ENCODE results near the gene SYT13.

SYT13 gene

GRCh38 chr11:45218705-45219104 is 67.4 kb downstream of the SYT13 start:
- Histone ChIP-seq H3K27ac (ENCODE audit: low read length) (no peak overlapping the region), H4K20me1 (ENCODE audit: insufficient read depth, low read length) (no peaks in the 10 kb centered on the region), H3K4me3 (ENCODE audit: low read length) (no peak overlapping the region), H3K27me3 (ENCODE audit: low read depth, low read length) (no peaks in the 10 kb centered on the region), H2AFZ (ENCODE audit: low read depth, low read length) (no peak overlapping the region), H3K9me3 (ENCODE audit: insufficient read depth, low read length) (no peaks in the 10 kb centered on the region), H3K79me2 (ENCODE audit: low read length) (no peaks in the 10 kb centered on the region), H3K4me1 (ENCODE audit: low read length) (peaks cover 9% of the 10 kb centered on the region), H3K4me2 (ENCODE audit: low read length) (no peak overlapping the region), H3K36me3 (replicated peaks; ENCODE audit: low read depth, low read length) (no peaks in the 10 kb centered on the region), H3K9ac (ENCODE audit: low read length) (no peak overlapping the region)
- TF ChIP-seq EZH2phosphoT487 (IDR thresholded peaks at IDR 0.05; ENCODE audit: low read depth): no peak
- TF ChIP-seq, protein P1, sequence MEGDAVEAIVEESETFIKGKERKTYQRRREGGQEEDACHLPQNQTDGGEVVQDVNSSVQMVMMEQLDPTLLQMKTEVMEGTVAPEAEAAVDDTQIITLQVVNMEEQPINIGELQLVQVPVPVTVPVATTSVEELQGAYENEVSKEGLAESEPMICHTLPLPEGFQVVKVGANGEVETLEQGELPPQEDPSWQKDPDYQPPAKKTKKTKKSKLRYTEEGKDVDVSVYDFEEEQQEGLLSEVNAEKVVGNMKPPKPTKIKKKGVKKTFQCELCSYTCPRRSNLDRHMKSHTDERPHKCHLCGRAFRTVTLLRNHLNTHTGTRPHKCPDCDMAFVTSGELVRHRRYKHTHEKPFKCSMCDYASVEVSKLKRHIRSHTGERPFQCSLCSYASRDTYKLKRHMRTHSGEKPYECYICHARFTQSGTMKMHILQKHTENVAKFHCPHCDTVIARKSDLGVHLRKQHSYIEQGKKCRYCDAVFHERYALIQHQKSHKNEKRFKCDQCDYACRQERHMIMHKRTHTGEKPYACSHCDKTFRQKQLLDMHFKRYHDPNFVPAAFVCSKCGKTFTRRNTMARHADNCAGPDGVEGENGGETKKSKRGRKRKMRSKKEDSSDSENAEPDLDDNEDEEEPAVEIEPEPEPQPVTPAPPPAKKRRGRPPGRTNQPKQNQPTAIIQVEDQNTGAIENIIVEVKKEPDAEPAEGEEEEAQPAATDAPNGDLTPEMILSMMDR (IDR thresholded peaks at IDR 0.05; ENCODE audit: low read depth, low read length): no peak

GRCh38 chr11:45217991-45218390 is 68.2 kb downstream of the SYT13 start:
- H3K36me3 ChIP-seq (replicated peaks; ENCODE audit: low read depth, low read length): no peaks in the 10 kb centered on the region
- no peak overlapping the region for H3K27ac ChIP-seq (ENCODE audit: low read length)
- H3K4me3 ChIP-seq (ENCODE audit: low read length): no peak overlapping the region
- no peaks in the 10 kb centered on the region for H3K27me3 ChIP-seq (ENCODE audit: low read depth, low read length)
- H4K20me1 ChIP-seq (ENCODE audit: insufficient read depth, low read length): no peaks in the 10 kb centered on the region
- peaks cover 9% of the 10 kb centered on the region for H3K4me1 ChIP-seq (ENCODE audit: low read length)
- no peak overlapping the region for H2AFZ ChIP-seq (ENCODE audit: low read depth, low read length)
- no peak overlapping the region for H3K4me2 ChIP-seq (ENCODE audit: low read length)
- H3K9ac ChIP-seq (ENCODE audit: low read length): no peak overlapping the region
- H3K9me3 ChIP-seq (ENCODE audit: insufficient read depth, low read length): no peaks in the 10 kb centered on the region
- TF ChIP-seq, protein P1 (IDR thresholded peaks at IDR 0.05; ENCODE audit: low read depth, low read length): no peak
- no peak for TF ChIP-seq EZH2phosphoT487 (IDR thresholded peaks at IDR 0.05; ENCODE audit: low read depth)
- no peaks in the 10 kb centered on the region for H3K79me2 ChIP-seq (ENCODE audit: low read length)

DNA sequence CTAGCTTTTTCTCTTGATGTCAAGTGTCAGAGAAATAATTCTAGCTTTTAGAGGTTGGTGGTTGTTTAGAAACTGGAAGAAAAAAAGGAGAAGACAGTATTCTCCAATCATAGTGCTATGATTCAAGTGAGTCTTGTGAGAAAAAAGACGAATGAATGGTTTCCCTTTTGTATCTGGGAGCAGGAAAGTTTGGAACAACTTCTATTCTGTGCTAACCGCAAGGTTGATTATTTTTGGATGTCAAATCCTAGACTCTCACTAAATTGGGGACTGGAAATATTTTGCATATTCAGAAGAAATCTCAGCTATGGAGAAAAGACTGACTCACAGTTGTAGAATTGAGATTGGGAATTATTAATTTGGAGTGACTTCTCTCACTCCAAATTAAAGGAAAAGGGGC is 69.2 kb downstream of the SYT13 start:
- no peaks in the 10 kb centered on the region for H3K9me3 ChIP-seq (ENCODE audit: insufficient read depth, low read length)
- H4K20me1 ChIP-seq (ENCODE audit: insufficient read depth, low read length): no peaks in the 10 kb centered on the region
- H3K36me3 ChIP-seq (replicated peaks; ENCODE audit: low read depth, low read length): no peaks in the 10 kb centered on the region
- no peak overlapping the region for H2AFZ ChIP-seq (ENCODE audit: low read depth, low read length)
- no peaks in the 10 kb centered on the region for H3K27me3 ChIP-seq (ENCODE audit: low read depth, low read length)
- no peak overlapping the region for H3K9ac ChIP-seq (ENCODE audit: low read length)
- H3K27ac ChIP-seq (ENCODE audit: low read length): no peak overlapping the region
- no peak for TF ChIP-seq EZH2phosphoT487 (IDR thresholded peaks at IDR 0.05; ENCODE audit: low read depth)
- TF ChIP-seq, protein P1 (IDR thresholded peaks at IDR 0.05; ENCODE audit: low read depth, low read length): no peak
- H3K79me2 ChIP-seq (ENCODE audit: low read length): no peaks in the 10 kb centered on the region
- H3K4me1 ChIP-seq (ENCODE audit: low read length): peaks cover 9% of the 10 kb centered on the region
- H3K4me2 ChIP-seq (ENCODE audit: low read length): no peak overlapping the region
- H3K4me3 ChIP-seq (ENCODE audit: low read length): no peak overlapping the region

GRCh38 chr11:45216031-45216430 is 70.1 kb downstream of the SYT13 start:
- Histone ChIP-seq H4K20me1 (ENCODE audit: insufficient read depth, low read length) (no peaks in the 10 kb centered on the region), H3K4me3 (ENCODE audit: low read length) (no peak overlapping the region), H3K9ac (ENCODE audit: low read length) (no peak overlapping the region), H3K27me3 (ENCODE audit: low read depth, low read length) (no peaks in the 10 kb centered on the region), H3K4me2 (ENCODE audit: low read length) (no peak overlapping the region), H3K9me3 (ENCODE audit: insufficient read depth, low read length) (no peaks in the 10 kb centered on the region), H2AFZ (ENCODE audit: low read depth, low read length) (no peak overlapping the region), H3K36me3 (replicated peaks; ENCODE audit: low read depth, low read length) (no peaks in the 10 kb centered on the region), H3K79me2 (ENCODE audit: low read length) (no peaks in the 10 kb centered on the region), H3K4me1 (ENCODE audit: low read length) (peaks cover 9% of the 10 kb centered on the region), H3K27ac (ENCODE audit: low read length) (no peak overlapping the region)
- TF ChIP-seq, protein P1 (IDR thresholded peaks at IDR 0.05; ENCODE audit: low read depth, low read length): no peak
- no peak for TF ChIP-seq EZH2phosphoT487 (IDR thresholded peaks at IDR 0.05; ENCODE audit: low read depth)

Data from OCI-LY3 (cell line).